Neural crest cell (in vitro differentiated cells): ENCODE results near the gene FREM2. TPM values are rescaled to one million over a fixed set of nuclear protein-coding genes. Genes with fewer than 3 reads are reported as not detected.

ENCODE experiments used
- DNase-seq: peaks from one replicate; pipeline ENCODE4 v3.0.0; 2021; ENCODE audit warnings: low read depth, mixed read lengths, low spot score
- H3K27ac Mint-ChIP-seq: one replicate; pipeline ENCODE4 v1.8.0; 2021; ENCODE audit warnings: mild to moderate bottlenecking, mixed read lengths; ENCODE audit not compliant: unreplicated experiment
- H3K27me3 Mint-ChIP-seq: 2 replicates; pipeline ENCODE4 v1.8.0; 2021; ENCODE audit warnings: low read depth, mild to moderate bottlenecking, mixed read lengths
- H3K36me3 Mint-ChIP-seq: 2 replicates; pipeline ENCODE4 v1.8.0; 2021; ENCODE audit warnings: low read depth, mild to moderate bottlenecking, mixed read lengths
- H3K4me1 Mint-ChIP-seq: 2 replicates; pipeline ENCODE4 v1.8.0; 2021; ENCODE audit warnings: mixed read lengths
- H3K4me3 Mint-ChIP-seq: one replicate; pipeline ENCODE4 v1.8.0; 2021; ENCODE audit warnings: mild to moderate bottlenecking, mixed read lengths
- H3K9me3 Mint-ChIP-seq: 2 replicates; pipeline ENCODE4 v1.8.0; 2021; ENCODE audit warnings: mixed read lengths
- CTCF ChIP-seq: fragments of 200-600 bp; sonication (generic); conservative IDR thresholded peaks from 2 replicates; pipeline ENCODE4 v1.5.0; 2021; ENCODE audit warnings: antibody characterized with exemption, mild to moderate bottlenecking
- total RNA-seq: library from RNA; stranded (reverse); gene quantifications from 2 replicates; pipeline ENCODE4 v1.2.1, GENCODE V29; 2021

Gene FREM2
- total RNA-seq, 1 donor from 2014 or later = 16.5 TPM

GRCh38 chr13:38824342-38824741 lies 137.5 kb downstream of the FREM2 start:
- H3K9me3 Mint-ChIP-seq = no peaks in the 10 kb centered on the region
- no peak overlapping the region for H3K27ac Mint-ChIP-seq
- no peaks in the 10 kb centered on the region for H3K27me3 Mint-ChIP-seq
- TF ChIP-seq CTCF = no peak
- peaks cover 54% of the 10 kb centered on the region for H3K4me1 Mint-ChIP-seq
- H3K4me3 Mint-ChIP-seq = no peak overlapping the region
- DNase-seq = no peak
- H3K36me3 Mint-ChIP-seq = peaks cover 4% of the 10 kb centered on the region

- no peak overlapping the region for H3K4me3 Mint-ChIP-seq
- peaks cover 41% of the 10 kb centered on the region for H3K4me1 Mint-ChIP-seq
- TF ChIP-seq CTCF = no peak
- H3K36me3 Mint-ChIP-seq = peaks cover 4% of the 10 kb centered on the region
- DNase-seq = no peak
- H3K27ac Mint-ChIP-seq = peak overlapping the region; percentile 88
- H3K9me3 Mint-ChIP-seq = no peaks in the 10 kb centered on the region
- H3K27me3 Mint-ChIP-seq = no peaks in the 10 kb centered on the region
Observed at GRCh38 chr13:38826182-38826813, 139.4 kb downstream of the FREM2 start.

GRCh38 chr13:38830442-38831045 lies 143.7 kb downstream of the FREM2 start:
- peaks cover 3% of the 10 kb centered on the region for H3K9me3 Mint-ChIP-seq
- no peak overlapping the region for H3K27ac Mint-ChIP-seq
- DNase-seq = no peak
- peaks cover 14% of the 10 kb centered on the region for H3K4me1 Mint-ChIP-seq
- no peaks in the 10 kb centered on the region for H3K27me3 Mint-ChIP-seq
- H3K4me3 Mint-ChIP-seq = no peak overlapping the region
- no peak for TF ChIP-seq CTCF
- peaks cover 4% of the 10 kb centered on the region for H3K36me3 Mint-ChIP-seq

- no peak for DNase-seq
- no peaks in the 10 kb centered on the region for H3K36me3 Mint-ChIP-seq
- no peaks in the 10 kb centered on the region for H3K27me3 Mint-ChIP-seq
- no peak overlapping the region for H3K4me3 Mint-ChIP-seq
- no peak overlapping the region for H3K27ac Mint-ChIP-seq
- no peaks in the 10 kb centered on the region for H3K9me3 Mint-ChIP-seq
- no peaks in the 10 kb centered on the region for H3K4me1 Mint-ChIP-seq
- no peak for TF ChIP-seq CTCF
Observed at GRCh38 chr13:38844581-38844980, 157.7 kb downstream of the FREM2 start.

- Mint-ChIP-seq H3K4me3 (no peak overlapping the region), H3K27ac (no peak overlapping the region), H3K9me3 (no peaks in the 10 kb centered on the region), H3K4me1 (no peaks in the 10 kb centered on the region), H3K27me3 (no peaks in the 10 kb centered on the region), H3K36me3 (peaks cover 4% of the 10 kb centered on the region)
- no peak for TF ChIP-seq CTCF
- DNase-seq = no peak
Observed at GRCh38 chr13:38848360-38848759, 161.5 kb downstream of the FREM2 start.
